Upper lobe of left lung (tissue), 4 donors: ENCODE measurements around the gene SLC25A20.

ENCODE experiments used
- EP300 ChIP-seq, 4 donors: sonication (generic); formaldehyde crosslinking; IDR thresholded peaks; one replicate each; pipeline ENCODE4 v1.5.1; 2017; ENCODE audit warnings: antibody characterized with exemption in 4 of 4, control low read depth in 2 of 4
- TF ChIP-seq, protein P1 (sequence below), 6 experiments: fragments of 450-650 bp in 4 of 6; fragments of 200-600 bp in 2 of 6; sonication (generic) in 2 of 6; IDR thresholded peaks; one replicate each; pipeline ENCODE4 v1.5.1; 2016 to 2019; ENCODE audit warnings: antibody characterized with exemption in 6 of 6

DNA sequence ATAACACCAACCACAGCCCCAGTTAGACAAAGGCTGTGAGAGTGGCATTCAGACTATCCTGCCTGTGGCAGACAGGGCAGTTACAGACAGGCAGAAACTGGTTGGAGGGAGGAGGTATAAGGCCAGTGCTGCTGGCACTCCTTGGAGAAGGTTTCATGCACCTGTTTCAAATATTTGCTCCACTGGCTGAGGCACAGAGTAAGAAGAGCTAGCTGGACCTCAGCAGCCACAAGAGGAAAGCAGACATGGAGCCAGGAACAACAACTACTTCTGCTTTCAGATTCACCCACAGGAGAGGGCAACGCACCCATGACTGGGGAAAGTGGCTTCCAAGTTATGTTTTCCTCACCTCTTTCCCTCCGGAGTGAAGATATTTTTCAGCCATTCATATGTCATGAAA is 39.5 kb downstream of the SLC25A20 start:
- TF ChIP-seq, protein P1, sequence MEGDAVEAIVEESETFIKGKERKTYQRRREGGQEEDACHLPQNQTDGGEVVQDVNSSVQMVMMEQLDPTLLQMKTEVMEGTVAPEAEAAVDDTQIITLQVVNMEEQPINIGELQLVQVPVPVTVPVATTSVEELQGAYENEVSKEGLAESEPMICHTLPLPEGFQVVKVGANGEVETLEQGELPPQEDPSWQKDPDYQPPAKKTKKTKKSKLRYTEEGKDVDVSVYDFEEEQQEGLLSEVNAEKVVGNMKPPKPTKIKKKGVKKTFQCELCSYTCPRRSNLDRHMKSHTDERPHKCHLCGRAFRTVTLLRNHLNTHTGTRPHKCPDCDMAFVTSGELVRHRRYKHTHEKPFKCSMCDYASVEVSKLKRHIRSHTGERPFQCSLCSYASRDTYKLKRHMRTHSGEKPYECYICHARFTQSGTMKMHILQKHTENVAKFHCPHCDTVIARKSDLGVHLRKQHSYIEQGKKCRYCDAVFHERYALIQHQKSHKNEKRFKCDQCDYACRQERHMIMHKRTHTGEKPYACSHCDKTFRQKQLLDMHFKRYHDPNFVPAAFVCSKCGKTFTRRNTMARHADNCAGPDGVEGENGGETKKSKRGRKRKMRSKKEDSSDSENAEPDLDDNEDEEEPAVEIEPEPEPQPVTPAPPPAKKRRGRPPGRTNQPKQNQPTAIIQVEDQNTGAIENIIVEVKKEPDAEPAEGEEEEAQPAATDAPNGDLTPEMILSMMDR (IDR thresholded peaks at IDR 0.05): no peak
- no peak for TF ChIP-seq EP300 (IDR thresholded peaks at IDR 0.05)
